SK-N-MC (cell line): ENCODE data around the gene PLA2G4D.

Experiments used
- EZH2 ChIP-seq: fragments of 200-600 bp; sonication (generic); IDR thresholded peaks from one replicate; pipeline ENCODE4 v1.6.1; 2017; ENCODE audit warnings: antibody characterized with exemption
- POLR2AphosphoS5 ChIP-seq: IDR thresholded peaks from 2 replicates; pipeline ENCODE4 v1.6.1; 2012; ENCODE audit warnings: mild to moderate bottlenecking, low read depth, low read length, borderline replicate concordance

DNA sequence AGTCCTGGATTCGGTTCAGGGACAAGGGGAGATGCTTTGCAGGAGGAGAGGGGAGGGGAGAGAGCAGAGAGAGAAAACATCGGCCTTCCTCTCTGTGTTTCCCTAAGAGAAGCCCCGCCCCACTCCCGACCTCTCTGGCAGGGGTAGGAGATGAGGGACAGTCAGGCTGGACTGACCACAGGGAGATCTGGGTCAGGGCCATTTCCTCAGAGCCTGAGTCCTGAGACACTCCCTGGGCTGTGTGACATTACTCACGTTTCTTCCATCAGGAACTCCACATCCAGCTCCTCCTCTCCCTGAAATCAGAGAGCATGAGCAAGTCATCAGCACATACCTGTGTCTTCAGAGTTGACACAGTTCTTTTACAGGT, 9.1 kb downstream of the PLA2G4D start:
- TF ChIP-seq EZH2 (no peak), POLR2AphosphoS5 (no peak)
